HG02943 (cell line): ENCODE data around the gene CDAN1.

Experiments used
- ATAC-seq: cut with Tn5 transposase; IDR thresholded peaks from one replicate; pipeline ENCODE4 v1.9.1; 2021; ENCODE audit warnings: mild to moderate bottlenecking, low read depth, moderate library complexity; ENCODE audit not compliant: unreplicated experiment

CDAN1 gene

GRCh38 chr15:42734076-42734672 lies 2.8 kb downstream of the CDAN1 start:
- no peak for ATAC-seq

DNA sequence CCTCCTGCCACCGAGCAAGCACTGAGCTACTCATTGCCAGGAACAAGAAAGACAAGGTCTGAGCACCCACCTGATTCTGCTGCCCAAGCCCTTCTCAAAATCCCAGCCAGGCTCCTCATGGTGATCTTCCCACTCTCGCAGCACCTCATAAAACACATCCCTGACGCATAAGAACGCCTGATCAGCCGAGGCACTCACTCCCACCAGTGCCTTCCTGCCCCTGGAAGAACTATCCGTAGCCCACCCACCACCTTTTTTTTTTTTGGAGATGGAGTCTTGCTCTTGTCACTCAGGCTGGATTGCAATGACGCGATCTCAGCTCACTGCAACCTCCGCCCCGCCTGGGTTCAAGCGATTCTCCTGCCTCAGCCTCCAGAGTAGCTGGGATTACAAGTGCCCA lies 3.9 kb downstream of the CDAN1 start:
- no peak for ATAC-seq

- no peak for ATAC-seq
These were observed 4.7 kb downstream of the CDAN1 start for GRCh38 chr15:42732095-42732827.

GRCh38 chr15:42731461-42731860 lies 5.5 kb downstream of the CDAN1 start:
- ATAC-seq, result no peak

- ATAC-seq, result no peak
These were observed 6.4 kb downstream of the CDAN1 start for GRCh38 chr15:42730536-42730935.

DNA sequence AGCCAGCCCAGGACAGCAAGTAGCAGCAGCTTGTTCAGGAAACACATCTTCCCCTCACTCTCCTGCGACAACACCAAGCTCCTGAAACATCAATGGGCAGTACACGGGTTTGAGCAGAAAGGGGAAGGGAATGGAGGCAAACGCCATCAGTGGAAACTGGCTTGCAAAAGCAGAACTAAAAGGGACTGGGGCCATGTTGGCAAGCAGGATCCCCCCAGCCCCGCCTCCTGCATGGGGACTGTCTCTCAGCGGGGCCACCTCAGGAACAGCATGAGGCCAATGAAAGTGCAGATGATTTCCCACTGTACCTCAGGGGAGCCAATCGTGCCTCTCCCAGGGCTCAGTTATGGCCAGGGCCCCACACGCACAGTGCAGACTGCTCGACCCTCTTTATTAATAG lies 6.8 kb downstream of the CDAN1 start:
- ATAC-seq, result no peak

DNA sequence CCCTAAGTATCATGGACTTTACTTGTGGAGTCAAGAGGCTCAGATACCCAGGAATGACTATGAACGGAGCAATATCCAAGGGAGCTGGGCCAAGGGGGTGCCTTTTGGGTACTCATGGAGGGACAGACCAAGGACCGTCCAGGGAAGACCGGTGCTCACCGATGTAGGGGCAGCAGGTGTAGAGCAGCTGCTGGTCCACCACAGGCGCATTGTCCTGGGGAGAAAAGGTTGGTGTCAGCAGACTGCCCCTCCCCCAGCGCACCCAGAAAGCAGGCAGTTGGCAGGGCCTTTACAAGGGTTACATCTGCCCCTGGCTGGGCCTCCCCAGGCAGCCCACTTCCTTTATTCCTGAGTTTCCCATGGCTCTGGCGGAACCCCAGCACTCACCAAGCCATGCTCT lies 7.5 kb downstream of the CDAN1 start:
- ATAC-seq, result no peak

GRCh38 chr15:42728972-42729371 lies 8.0 kb downstream of the CDAN1 start:
- ATAC-seq, result no peak

DNA sequence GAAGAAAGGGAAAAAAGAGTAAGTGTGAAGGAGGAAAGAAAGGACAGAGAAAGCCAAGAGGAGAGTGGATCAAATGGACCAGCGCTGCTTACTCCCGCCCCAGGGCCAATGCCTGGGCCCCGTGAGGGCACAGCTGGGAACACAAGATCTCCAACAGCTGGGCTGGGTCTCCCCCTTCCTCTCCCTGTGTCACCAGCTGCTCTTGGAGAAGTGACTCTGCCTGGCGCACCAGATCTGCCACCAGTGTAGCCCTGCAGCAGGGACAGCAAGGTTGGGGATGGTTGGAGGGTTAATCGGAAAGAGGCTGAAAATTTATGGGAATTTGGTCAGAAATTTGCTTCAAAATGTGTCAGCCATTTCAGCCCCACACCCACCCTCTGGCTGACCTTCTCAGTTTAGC lies 8.4 kb downstream of the CDAN1 start:
- no peak for ATAC-seq

DNA sequence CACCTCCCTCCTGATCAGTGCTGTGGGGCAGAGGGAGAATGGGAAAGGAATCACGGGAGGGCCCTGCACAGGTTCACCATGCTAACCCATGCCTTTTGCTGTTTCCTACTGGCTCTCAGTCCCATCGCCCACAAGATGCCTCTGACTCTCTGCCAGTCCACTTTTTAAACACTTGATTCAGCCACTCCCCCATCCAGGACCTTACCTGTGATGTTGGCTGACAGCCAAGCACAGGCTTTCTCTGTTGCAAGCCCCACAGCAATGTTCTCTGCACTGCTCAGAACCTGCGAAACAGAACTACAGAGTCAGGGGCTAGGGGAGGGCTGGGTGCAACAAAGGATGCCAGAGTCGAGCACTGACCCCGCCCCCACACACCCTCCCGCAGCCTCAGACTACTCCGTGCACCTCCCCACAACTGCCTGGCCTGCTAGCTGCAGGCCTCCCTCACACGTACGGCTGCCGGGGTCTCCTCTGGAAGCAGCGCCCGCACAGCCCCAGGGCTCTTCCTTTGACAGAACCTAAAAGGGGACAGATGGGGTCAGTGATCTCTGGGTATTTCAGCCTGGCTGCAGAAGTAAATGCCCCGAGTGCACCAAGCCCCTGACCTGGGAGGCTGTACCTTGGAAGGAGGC lies 9.1 kb downstream of the CDAN1 start:
- no peak for ATAC-seq

- ATAC-seq, result no peak
These were observed 10.8 kb downstream of the CDAN1 start for GRCh38 chr15:42726114-42726513.

- ATAC-seq, result no peak
These were observed 11.5 kb downstream of the CDAN1 start for GRCh38 chr15:42725331-42725903.

- no peak for ATAC-seq
These were observed 12.7 kb downstream of the CDAN1 start for GRCh38 chr15:42724276-42724675.

DNA sequence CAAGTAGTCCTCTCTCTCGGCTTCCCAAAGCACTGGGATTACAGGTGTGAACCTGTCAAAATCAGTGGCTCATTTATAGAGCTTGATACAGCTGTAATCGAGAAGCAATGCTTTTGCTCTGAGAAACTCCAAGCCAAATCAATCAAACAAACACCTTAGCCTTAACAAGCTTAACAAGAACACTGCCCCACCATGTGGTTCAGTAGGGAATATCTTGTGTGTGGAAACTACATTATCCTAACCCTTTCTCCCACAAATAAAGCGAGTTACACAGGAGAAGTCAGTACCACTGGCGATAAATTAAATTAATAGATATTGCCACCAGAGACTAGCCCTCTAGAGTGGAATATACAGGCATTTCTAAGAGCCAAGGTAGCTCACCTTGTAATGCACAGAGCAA lies 13.9 kb downstream of the CDAN1 start:
- no peak for ATAC-seq

GRCh38 chr15:42721916-42722315 lies 15.0 kb downstream of the CDAN1 start:
- no peak for ATAC-seq

- ATAC-seq, result no peak
These were observed 15.9 kb downstream of the CDAN1 start for GRCh38 chr15:42721016-42721415.

DNA sequence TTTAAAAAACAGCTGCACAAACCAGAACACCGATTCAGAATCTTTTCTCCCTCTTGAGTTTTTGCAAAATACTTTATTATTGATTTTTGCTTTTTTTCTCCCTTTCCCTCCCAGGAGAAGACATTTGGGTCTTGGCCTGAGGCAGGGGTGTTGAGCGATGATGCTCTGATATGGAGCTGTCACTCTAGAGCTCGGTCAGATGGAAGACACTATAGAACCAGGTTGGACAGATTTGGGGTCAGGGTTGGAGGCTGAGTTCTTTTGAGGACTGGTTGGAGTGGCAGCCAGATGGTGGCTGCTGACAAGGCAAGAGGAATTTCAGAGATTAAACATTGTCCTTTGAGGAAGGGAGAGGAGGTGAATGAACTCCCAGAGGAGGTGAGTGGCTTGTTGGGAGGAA lies 16.9 kb downstream of the CDAN1 start:
- no peak for ATAC-seq

DNA sequence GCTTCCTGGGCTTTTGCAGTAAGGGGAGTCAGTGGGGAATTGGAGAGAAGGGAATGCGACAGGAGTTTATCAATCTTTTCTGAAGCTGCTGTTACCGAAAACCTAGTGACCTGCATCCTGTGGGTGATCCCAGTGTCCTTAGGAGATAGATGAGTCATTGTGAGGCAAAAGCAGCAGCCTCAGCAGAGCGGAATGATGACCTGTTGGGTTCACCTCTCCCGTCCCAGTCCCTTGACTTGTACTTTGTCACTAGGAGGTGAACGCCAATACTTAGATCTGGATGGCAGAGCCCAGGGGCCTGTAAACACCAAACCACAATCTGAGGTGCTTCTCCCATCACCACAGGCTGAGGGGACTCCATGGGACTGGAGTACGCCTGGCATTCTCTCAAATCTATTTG lies 17.9 kb downstream of the CDAN1 start:
- ATAC-seq, result no peak

GRCh38 chr15:42716626-42717025 lies 20.3 kb downstream of the CDAN1 start:
- no peak for ATAC-seq

- no peak for ATAC-seq
These were observed 20.8 kb downstream of the CDAN1 start for GRCh38 chr15:42716125-42716524.

GRCh38 chr15:42712584-42712983 lies 24.3 kb downstream of the CDAN1 start:
- no peak for ATAC-seq

GRCh38 chr15:42711746-42712145 lies 25.2 kb downstream of the CDAN1 start:
- ATAC-seq, result no peak
